HG02885 (cell line): Measurements from ENCODE around the gene RC3H1.
"Not testable (repeated sequence)": the region's sequence is repeated elsewhere in the genome, so short reads cannot be mapped to it uniquely, and the experiment has no call there.

Source experiments
- ATAC-seq: cut with Tn5 transposase; IDR thresholded peaks from one replicate; pipeline ENCODE4 v1.9.1; 2021; ENCODE audit warnings: mild to moderate bottlenecking; ENCODE audit not compliant: unreplicated experiment, poor library complexity

The RC3H1 gene

GRCh38 chr1:173965896-173966295 is 56.3 kb downstream of the RC3H1 start:
- ATAC-seq = not testable (repeated sequence)

- no peak for ATAC-seq
Observed at GRCh38 chr1:173963477-173963876, 58.7 kb downstream of the RC3H1 start.

- no peak for ATAC-seq
Observed at GRCh38 chr1:173960625-173961024, 61.5 kb downstream of the RC3H1 start.

- no peak for ATAC-seq
Observed at GRCh38 chr1:173954179-173954578, 68.0 kb downstream of the RC3H1 start.

DNA sequence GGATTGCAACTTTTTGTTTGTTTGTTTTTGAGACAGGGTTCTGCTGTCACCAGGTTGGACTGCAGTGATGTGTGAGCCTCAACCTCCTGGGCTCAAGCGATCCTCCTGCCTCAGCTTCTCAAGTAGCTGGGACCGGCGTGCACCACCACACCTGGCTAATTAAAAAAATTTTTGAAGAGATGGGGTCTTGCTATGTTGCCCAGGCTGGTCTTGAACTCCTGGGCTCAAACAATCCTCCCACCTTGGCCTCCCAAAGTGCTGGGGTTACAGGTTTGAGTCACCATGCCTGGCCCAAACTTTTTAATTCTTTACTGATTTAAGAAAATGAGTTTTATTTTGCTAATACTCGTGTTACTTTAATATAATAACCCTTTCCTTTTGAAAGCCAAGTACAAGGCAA is 73.6 kb downstream of the RC3H1 start:
- no peak for ATAC-seq

- ATAC-seq = no peak
Observed at GRCh38 chr1:173946380-173946921, 75.7 kb downstream of the RC3H1 start.

- no peak for ATAC-seq
Observed at GRCh38 chr1:173937062-173937461, 85.1 kb downstream of the RC3H1 start.

DNA sequence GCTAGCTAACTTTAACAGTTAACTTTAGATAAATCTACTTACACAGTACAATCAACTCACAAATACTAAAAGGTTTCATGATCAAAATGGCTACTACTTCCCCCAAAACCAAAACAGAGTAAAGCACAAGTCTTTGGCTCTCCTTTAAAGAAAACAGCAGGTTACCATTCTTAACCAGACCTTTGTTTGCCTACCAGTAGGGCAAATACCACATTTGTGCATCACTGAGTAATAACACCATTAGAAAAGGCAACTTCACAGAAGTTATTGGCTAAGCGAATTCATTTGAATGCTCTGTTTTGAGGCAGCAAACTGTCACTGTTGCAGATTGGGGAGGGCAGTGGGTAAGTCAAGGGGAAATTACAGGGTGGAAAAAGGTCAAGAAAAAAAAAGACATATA is 87.7 kb downstream of the RC3H1 start:
- ATAC-seq = no peak

GRCh38 chr1:173930541-173930940 is 91.6 kb downstream of the RC3H1 start:
- ATAC-seq = not testable (repeated sequence)

GRCh38 chr1:173925306-173926242 is 96.6 kb downstream of the RC3H1 start:
- ATAC-seq = no peak

DNA sequence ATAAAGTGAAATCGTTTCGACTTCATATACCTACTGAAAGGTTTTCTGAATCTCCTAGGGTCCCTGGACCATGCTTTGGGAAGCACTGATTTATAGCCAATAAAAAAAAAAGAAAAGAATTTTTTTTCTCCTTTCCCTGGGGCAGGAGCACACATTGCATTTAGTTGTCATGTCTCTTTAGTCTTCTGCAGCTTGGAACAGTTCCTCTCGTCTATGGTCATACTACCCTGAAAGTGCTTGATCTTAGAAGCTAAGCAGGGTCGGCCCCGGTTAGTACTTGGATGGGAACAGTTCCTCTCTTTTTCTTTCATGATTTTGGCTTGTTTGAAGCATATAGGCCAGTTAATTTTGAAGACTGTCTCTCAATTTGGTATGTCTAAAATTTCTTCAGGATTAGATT is 101.3 kb downstream of the RC3H1 start:
- ATAC-seq = no peak

- no peak for ATAC-seq
Observed at GRCh38 chr1:173917635-173918493, 104.3 kb downstream of the RC3H1 start.

GRCh38 chr1:173917149-173917548 is 105.0 kb downstream of the RC3H1 start, which contains the start of gene SERPINC1:
Gene SERPINC1, minus strand, starts transcription at chr1:173917327. Its CDS starts 68 bp downstream, at chr1:173917259.
- no peak for ATAC-seq

DNA sequence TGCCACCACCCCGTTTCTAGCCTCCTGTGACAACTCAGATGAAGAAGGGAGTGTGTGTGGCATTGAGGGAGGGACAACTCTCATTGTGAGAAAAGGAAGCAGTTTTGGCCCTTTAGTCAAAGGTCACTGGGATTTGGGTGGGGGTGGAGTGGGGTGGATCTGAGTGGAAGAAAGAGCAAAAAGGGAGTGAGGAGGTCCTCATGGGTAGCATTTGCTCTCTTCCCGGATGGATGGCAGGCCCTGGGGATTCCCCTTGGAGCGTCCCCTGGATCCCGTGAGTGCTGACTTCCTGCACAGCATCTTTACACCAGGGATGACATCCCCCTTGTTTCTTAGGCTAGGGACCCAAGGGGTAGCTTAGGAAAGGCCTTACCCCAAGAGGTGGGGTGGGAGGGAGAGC is 105.5 kb downstream of the RC3H1 start:
- ATAC-seq = no peak

DNA sequence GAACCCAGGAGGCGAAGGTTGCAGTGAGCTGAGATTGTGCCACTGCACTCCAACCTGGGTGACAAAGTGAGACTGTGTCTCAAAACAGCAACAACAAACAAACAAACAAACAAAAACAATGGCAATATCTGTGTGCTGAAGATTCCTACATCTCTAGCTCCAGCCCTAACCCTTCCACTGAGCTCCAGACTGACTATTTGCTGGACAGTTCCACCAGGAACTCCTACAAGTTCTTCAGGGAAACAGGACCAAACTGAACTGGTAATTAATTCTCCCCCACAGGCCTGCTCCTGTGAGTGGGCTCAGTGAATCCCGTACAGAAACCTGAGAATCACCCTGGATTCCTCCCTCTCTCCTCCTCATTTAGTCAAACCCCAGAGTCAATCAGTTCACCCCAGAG is 106.6 kb downstream of the RC3H1 start:
- no peak for ATAC-seq

DNA sequence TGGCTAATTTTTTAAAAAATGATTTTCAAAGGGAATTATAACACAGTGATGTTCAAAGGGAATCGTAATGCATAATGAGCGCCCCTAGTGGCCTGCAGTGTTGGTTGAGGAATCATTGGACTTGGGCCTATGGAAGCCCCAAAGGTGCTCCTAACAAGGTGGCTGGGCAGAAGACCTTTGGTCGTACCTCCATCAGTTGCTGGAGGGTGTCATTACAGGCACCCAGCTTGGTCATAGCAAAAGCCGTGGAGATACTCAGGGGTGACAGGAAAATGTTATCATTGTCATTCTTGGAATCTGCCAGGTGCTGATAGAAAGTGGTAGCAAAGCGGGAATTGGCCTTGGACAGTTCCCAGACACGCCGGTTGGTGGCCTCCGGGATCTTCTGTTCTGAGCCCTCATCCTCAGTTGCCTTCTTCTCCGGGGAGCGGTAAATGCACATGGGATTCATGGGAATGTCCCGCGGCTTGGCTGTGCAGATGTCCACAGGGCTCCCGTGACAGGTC is 107.7 kb downstream of the RC3H1 start:
- ATAC-seq = no peak

GRCh38 chr1:173913111-173913510 is 109.0 kb downstream of the RC3H1 start:
- no peak for ATAC-seq

- no peak for ATAC-seq
Observed at GRCh38 chr1:173903827-173904531, 118.2 kb downstream of the RC3H1 start.

DNA sequence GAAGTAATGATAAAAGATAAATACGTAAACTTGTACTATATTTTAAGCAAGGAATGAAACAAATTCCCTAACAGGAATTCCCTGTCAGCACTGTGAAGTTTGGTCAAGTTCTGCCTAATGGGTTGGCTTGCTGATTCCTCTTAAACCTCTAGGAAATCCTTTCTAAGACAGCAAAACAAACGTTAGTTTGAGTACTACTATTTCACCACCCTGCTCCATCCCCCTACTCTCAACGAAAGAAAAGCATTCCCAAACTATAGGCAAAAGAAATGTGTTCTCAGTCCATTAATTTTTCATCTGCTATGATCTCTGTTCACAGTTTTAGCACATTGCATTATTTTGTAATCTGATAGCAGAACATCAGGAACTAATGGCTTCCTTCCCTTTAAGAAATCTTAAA is 121.2 kb downstream of the RC3H1 start:
- ATAC-seq = no peak

- no peak for ATAC-seq
Observed at GRCh38 chr1:173900427-173900826, 121.7 kb downstream of the RC3H1 start.
